H1 (cell line): ENCODE measurements around the gene MLF2. TPM values are rescaled to one million over a fixed set of nuclear protein-coding genes. Genes with fewer than 3 reads are reported as not detected.

Experiments
- CTCF ChIA-PET: fragments of 300-600 bp; sonication (Branson Sonifier 250); formaldehyde crosslinking; loops from one replicate; lab custom pipeline; 2021; ENCODE audit not compliant: partially characterized antibody; lab: Charles Lee
- POLR2A ChIA-PET: fragments of 300-600 bp; sonication (Branson Sonifier 250); formaldehyde crosslinking; loops from one replicate; lab custom pipeline; 2021; ENCODE audit warnings: inconsistent platforms; ENCODE audit not compliant: partially characterized antibody; lab: Charles Lee
- DNase-seq, 2 experiments: peaks; one replicate each; pipeline versions ENCODE4 v3.0.0 to v3.0.0-alpha.2; 2010 to 2022; ENCODE audit warnings: low spot score in 2 of 2, low read depth in 1 of 2, mixed read lengths in 1 of 2
- FAIRE-seq: peaks from 2 replicates; lab custom pipeline; 2011; peaks lifted over from hg19 to GRCh38; lab: Jason Lieb, UNC
- H2AFZ ChIP-seq: 2 replicates; pipeline ENCODE4 v1.8.1; 2012; ENCODE audit warnings: low read length, inconsistent platforms
- H2AK5ac ChIP-seq: 2 replicates; pipeline ENCODE4 v1.6.1; 2013; ENCODE audit warnings: low read depth, low read length
- H2BK120ac ChIP-seq: replicated peaks from 2 replicates; pipeline ENCODE3; 2013; ENCODE audit warnings: low read depth, low read length, inconsistent platforms
- H2BK12ac ChIP-seq: 2 replicates; pipeline ENCODE4 v1.6.1; 2013; ENCODE audit warnings: low read depth, low read length
- H2BK15ac ChIP-seq: 2 replicates; pipeline ENCODE4 v1.6.1; 2013; ENCODE audit warnings: low read length
- H2BK20ac ChIP-seq: 2 replicates; pipeline ENCODE4 v1.6.1; 2013; ENCODE audit warnings: low read length
- H2BK5ac ChIP-seq: 2 replicates; pipeline ENCODE4 v1.6.1; 2013; ENCODE audit warnings: low read depth, low read length
- H3K14ac ChIP-seq: 2 replicates; pipeline ENCODE4 v1.6.1; 2013; ENCODE audit warnings: inconsistent platforms; ENCODE audit not compliant: insufficient read length
- H3K18ac ChIP-seq: 2 replicates; pipeline ENCODE4 v1.6.1; 2013; ENCODE audit warnings: low read length; ENCODE audit errors: extremely low read depth
- H3K23ac ChIP-seq: 2 replicates; pipeline ENCODE4 v1.6.1; 2013; ENCODE audit warnings: inconsistent platforms; ENCODE audit not compliant: insufficient read length
- H3K23me2 ChIP-seq: 2 replicates; pipeline ENCODE4 v1.6.1; 2013; ENCODE audit warnings: low read depth, low read length
- H3K27ac ChIP-seq: 2 replicates; pipeline ENCODE4 v1.6.1; 2011; ENCODE audit warnings: low read depth, low read length, inconsistent platforms
- H3K27me3 ChIP-seq, 4 experiments: replicated peaks in 1 of 4; 1 replicate in 1 of 4; 2 replicates in 3 of 4; pipeline versions ENCODE4 v1.6.1 to v1.8.1; 2011 to 2013; ENCODE audit warnings: low read length in 3 of 4, mild to moderate bottlenecking in 3 of 4, inconsistent platforms in 2 of 4, mixed read lengths in 2 of 4, moderate library complexity in 1 of 4; ENCODE audit not compliant: control insufficient read depth in 3 of 4, insufficient read depth in 3 of 4; ENCODE audit errors: extremely low read depth in 1 of 4
- H3K36me3 ChIP-seq, 4 experiments: 2 replicates each; pipeline versions ENCODE4 v1.6.1 to v1.8.1; 2011 to 2013; ENCODE audit warnings: mild to moderate bottlenecking in 4 of 4, low read length in 3 of 4, moderate library complexity in 2 of 4, control low read depth in 1 of 4, inconsistent platforms in 1 of 4; ENCODE audit not compliant: insufficient read depth in 4 of 4, control insufficient read depth in 2 of 4
- H3K4ac ChIP-seq: replicated peaks from 2 replicates; pipeline ENCODE3; 2013; ENCODE audit warnings: low read length, low read depth, mixed read lengths, inconsistent platforms; ENCODE audit not compliant: insufficient read length
- H3K4me1 ChIP-seq, 4 experiments: replicated peaks in 1 of 4; 1 replicate in 1 of 4; 2 replicates in 3 of 4; pipeline versions ENCODE4 v1.6.1 to v1.8.1; 2011 to 2013; ENCODE audit warnings: low read length in 3 of 4, inconsistent platforms in 2 of 4, mixed read lengths in 1 of 4; ENCODE audit not compliant: insufficient read depth in 4 of 4, control insufficient read depth in 3 of 4
- H3K4me2 ChIP-seq, 2 experiments: 2 replicates each; pipeline versions ENCODE4 v1.6.1 to v1.8.1; 2011 to 2013; ENCODE audit warnings: low read depth in 2 of 2, low read length in 2 of 2, control low read depth in 1 of 2, inconsistent platforms in 1 of 2, mild to moderate bottlenecking in 1 of 2; ENCODE audit not compliant: insufficient read depth in 1 of 2
- H3K4me3 ChIP-seq, 4 experiments: fragments of 200-600, 300-600 bp in 1 of 4; sonication (generic), shearing (Covaris generic), sonication (Bioruptor Twin) in 1 of 4; 2 replicates each; pipeline versions ENCODE4 v1.5.1 to v1.8.1; 2011 to 2016; ENCODE audit warnings: low read length in 4 of 4, low read depth in 3 of 4, control low read depth in 2 of 4, inconsistent platforms in 2 of 4, mild to moderate bottlenecking in 2 of 4, mixed read lengths in 1 of 4, moderate library complexity in 1 of 4; ENCODE audit not compliant: insufficient read depth in 2 of 4; ENCODE audit errors: extremely low read depth in 1 of 4
- H3K56ac ChIP-seq: replicated peaks from 2 replicates; pipeline ENCODE3; 2013; ENCODE audit warnings: low read depth, mild to moderate bottlenecking, mixed read lengths, low read length, inconsistent platforms; ENCODE audit not compliant: insufficient read length
- H3K79me1 ChIP-seq: 2 replicates; pipeline ENCODE4 v1.6.1; 2013; ENCODE audit warnings: low read depth, low read length, control low read depth
- H3K79me2 ChIP-seq, 2 experiments: 2 replicates each; pipeline versions ENCODE4 v1.6.1 to v1.8.1; 2012 to 2013; ENCODE audit warnings: low read length in 2 of 2, mild to moderate bottlenecking in 2 of 2, inconsistent platforms in 1 of 2; ENCODE audit not compliant: insufficient read depth in 2 of 2, control insufficient read depth in 1 of 2
- H3K9ac ChIP-seq, 4 experiments: replicated peaks in 1 of 4; 1 replicate in 1 of 4; 2 replicates in 3 of 4; pipeline versions ENCODE4 v1.6.1 to v1.8.1; 2011 to 2013; ENCODE audit warnings: low read depth in 3 of 4, low read length in 3 of 4, control low read depth in 2 of 4, mild to moderate bottlenecking in 2 of 4, moderate library complexity in 2 of 4, inconsistent platforms in 1 of 4; ENCODE audit errors: extremely low read depth in 1 of 4
- H3K9me3 ChIP-seq, 2 experiments: 2 replicates each; pipeline versions ENCODE4 v1.6.1 to v1.8.1; 2012 to 2013; ENCODE audit warnings: mild to moderate bottlenecking in 2 of 2, moderate library complexity in 2 of 2, control low read depth in 1 of 2, inconsistent platforms in 1 of 2, low read depth in 1 of 2, low read length in 1 of 2, mixed read lengths in 1 of 2; ENCODE audit not compliant: insufficient read depth in 2 of 2
- H4K20me1 ChIP-seq, 2 experiments: replicated peaks in 1 of 2; 2 replicates each; pipeline versions ENCODE3 to v1.8.1; 2011 to 2013; ENCODE audit warnings: inconsistent platforms in 2 of 2, low read length in 2 of 2, mild to moderate bottlenecking in 1 of 2; ENCODE audit not compliant: insufficient read depth in 2 of 2, control insufficient read depth in 1 of 2
- H4K5ac ChIP-seq: 2 replicates; pipeline ENCODE4 v1.6.1; 2013; ENCODE audit warnings: low read length, low read depth, mixed read lengths, inconsistent platforms; ENCODE audit not compliant: insufficient read length
- H4K8ac ChIP-seq: 2 replicates; pipeline ENCODE4 v1.8.0; 2013; ENCODE audit warnings: mild to moderate bottlenecking, moderate library complexity, low read length, inconsistent platforms; ENCODE audit not compliant: insufficient read depth; ENCODE audit errors: extremely low read depth
- H4K91ac ChIP-seq: replicated peaks from 2 replicates; pipeline ENCODE3; 2013; ENCODE audit warnings: low read length, mixed read lengths, inconsistent platforms; ENCODE audit not compliant: insufficient read length
- GABPA ChIP-seq: IDR thresholded peaks from 2 replicates; pipeline ENCODE4 v1.6.1; 2011; ENCODE audit warnings: mild to moderate bottlenecking, low read length, moderate library complexity, borderline replicate concordance; ENCODE audit not compliant: insufficient read depth
- GTF2F1 ChIP-seq: IDR thresholded peaks from 2 replicates; pipeline ENCODE4 v1.6.1; 2012; ENCODE audit warnings: low read depth, low read length, improper control_type of control experiment, borderline replicate concordance
- POU5F1 ChIP-seq: IDR thresholded peaks from 2 replicates; pipeline ENCODE4 v1.6.1; 2011; ENCODE audit warnings: low read depth, mild to moderate bottlenecking, low read length, moderate library complexity
- RNF2 ChIP-seq: fragments of 200-900, 300-1000 bp; sonication (generic); IDR thresholded peaks from 2 replicates; pipeline ENCODE4 v1.7.1; 2016; ENCODE audit warnings: borderline replicate concordance, low read depth, mild to moderate bottlenecking, antibody characterized with exemption, low read length; ENCODE audit not compliant: poor library complexity, severe bottlenecking; ENCODE audit errors: missing control alignments
- RXRA ChIP-seq: IDR thresholded peaks from 2 replicates; pipeline ENCODE4 v1.6.1; 2011; ENCODE audit warnings: low read depth, mild to moderate bottlenecking, low read length, moderate library complexity; ENCODE audit not compliant: insufficient read depth
- SIX5 ChIP-seq: IDR thresholded peaks from 2 replicates; pipeline ENCODE4 v1.6.1; 2011; ENCODE audit warnings: mild to moderate bottlenecking, low read depth, low read length
- SP2 ChIP-seq: IDR thresholded peaks from 2 replicates; pipeline ENCODE4 v1.6.1; 2012; ENCODE audit warnings: mild to moderate bottlenecking, low read length, inconsistent platforms
- SP4 ChIP-seq: IDR thresholded peaks from 2 replicates; pipeline ENCODE4 v1.6.1; 2012; ENCODE audit warnings: low read length, inconsistent platforms
- WGBS, 2 experiments: shearing (Covaris generic) in 1 of 2; methylation state at CpG; one replicate each; pipeline versions ENCODE4 v1.1.6 to v1.1.7; 2013 to 2015; ENCODE audit warnings: low lambda C conversion rate in 2 of 2, mixed read lengths in 2 of 2, inconsistent platforms in 1 of 2, low coverage in 1 of 2, missing lambda C conversion rate in 1 of 2; ENCODE audit not compliant: insufficient replicate concordance in 2 of 2, insufficient coverage in 1 of 2, insufficient read length in 1 of 2; ENCODE audit errors: extremely low coverage in 1 of 2, missing lambda C conversion rate in 1 of 2; 5-methylcytosine and 5-hydroxymethylcytosine counted together
- polyA plus RNA-seq, 7 experiments: library from polyadenylated mRNA; depleted of rRNA in 3 of 7; stranded (reverse) in 5 of 7; unstranded in 2 of 7; fragments of >200 nt in 5 of 7; fragments of 200-250 nt in 2 of 7; gene quantifications; 1 replicate in 5 of 7; 2 replicates in 1 of 7; 4 replicates in 1 of 7; pipeline versions ENCODE4 v1.2.1 to v1.2.3, GENCODE V29; 2011 to 2013; ENCODE audit warnings: missing spikeins in 2 of 7, mixed read lengths in 2 of 7
- total RNA-seq: library from RNA; stranded (reverse); fragmentation: NEBNext Ultra II Directional; extraction: Animal tissue kit (Norgen Biotek cat#: 25700); gene quantifications from 2 replicates; pipeline ENCODE4 v1.2.1, GENCODE V29; 2021

MLF2 gene
- total and polyA plus RNA-seq, 2 of the 8 experiments (the other 6 are each of a cell fraction or from before 2014, with no cell fraction given) = 229 to 401 TPM

GRCh38 chr12:6757028-6757690 is 4.2 kb upstream of the MLF2 start:
- no peak overlapping the region for H3K27ac ChIP-seq
- WGBS, 2 experiments = 88% methylated on average over 8 of the region's 8 CpGs; no CpG with 5 or more reads in 1 of the 2 experiments
- ChIA-PET POLR2A (interaction anchor here (1.3 to 7.0 kb wide), 4 partner anchors 9 to 67 kb away, joined by 3 to 151 read pairs (median 42); partner anchors contain the start of genes GPR162, LAG3 and PTMS), CTCF (interaction anchor here (0.6 to 16.3 kb wide), 5 partner anchors 18 to 70 kb away, joined by 3 to 427 read pairs (median 20); partner anchors contain the start of genes GPR162, LAG3, P3H3 and PTMS)
- H2AK5ac ChIP-seq = no peak overlapping the region
- H4K91ac ChIP-seq = no peak overlapping the region
- peaks cover 7% of the 10 kb centered on the region for H3K23me2 ChIP-seq
- no peak overlapping the region for H3K14ac ChIP-seq
- no peak for DNase-seq
- peaks cover 0 to 2% of the 10 kb centered on the region in 2 experiments for H4K20me1 ChIP-seq
- no peak overlapping the region for H3K23ac ChIP-seq
- no peak for TF ChIP-seq SP2
- no peak for TF ChIP-seq RXRA
- TF ChIP-seq RNF2 = no peak
- no peak for TF ChIP-seq GTF2F1
- no peak for TF ChIP-seq POU5F1
- no peak for TF ChIP-seq GABPA
- no peak for TF ChIP-seq SIX5
- TF ChIP-seq SP4 = no peak
- H3K79me1 ChIP-seq = peaks cover 2% of the 10 kb centered on the region; the same call in 1 of the 2 replicates
- no peak overlapping the region for H4K8ac ChIP-seq
- H2BK120ac ChIP-seq = no peak overlapping the region
- peaks cover 0 to 6% (median 2%) of the 10 kb centered on the region in 4 experiments; a peak in 6 of 7 replicates for H3K4me1 ChIP-seq
- no peak overlapping the region for H3K56ac ChIP-seq
- no peak overlapping the region for H2AFZ ChIP-seq
- H3K4me3 ChIP-seq = no peak overlapping the region
- no peak overlapping the region for H2BK15ac ChIP-seq
- no peak overlapping the region for H2BK20ac ChIP-seq
- H3K4me2 ChIP-seq = no peak overlapping the region
- no peak overlapping the region for H2BK12ac ChIP-seq
- H3K36me3 ChIP-seq = no peaks in the 10 kb centered on the region
- no peak for FAIRE-seq
- H3K9ac ChIP-seq = no peak overlapping the region
- no peak overlapping the region for H2BK5ac ChIP-seq
- no peaks in the 10 kb centered on the region for H3K27me3 ChIP-seq
- peaks cover 0 to 4% of the 10 kb centered on the region in 2 experiments; a peak in 2 of 4 replicates for H3K79me2 ChIP-seq
- no peak overlapping the region for H4K5ac ChIP-seq
- no peaks in the 10 kb centered on the region for H3K9me3 ChIP-seq
- no peak overlapping the region for H3K18ac ChIP-seq
- no peak overlapping the region for H3K4ac ChIP-seq
